ENCODE measurements around the gene SPRING1. TPM values are rescaled to one million over a fixed set of nuclear protein-coding genes. Genes with fewer than 3 reads are reported as not detected.

Gene SPRING1
- total RNA-seq, 1 donor from 2014 or later = 77.0 TPM

GRCh38 chr12:116714175-116714574, 23.7 kb downstream of the SPRING1 start:
- no peak for TF ChIP-seq CTCF (IDR thresholded peaks at IDR 0.05; ENCODE audit: insufficient read depth, low read length, poor library complexity, severe bottlenecking)

GRCh38 chr12:116713527-116713926, 24.3 kb downstream of the SPRING1 start:
- no peak for DNase-seq (ENCODE audit: low read depth)
- Histone ChIP-seq H3K27me3 (ENCODE audit: control insufficient read depth, insufficient read depth, low read length) (peaks cover 14% of the 10 kb centered on the region), H3K4me3 (ENCODE audit: low read depth, low read length) (no peak overlapping the region), H3K36me3 (ENCODE audit: control insufficient read depth, insufficient read depth, low read length) (no peaks in the 10 kb centered on the region)
- peak; percentile 4 for TF ChIP-seq CTCF (IDR thresholded peaks at IDR 0.05; ENCODE audit: insufficient read depth, low read length, poor library complexity, severe bottlenecking)

More at GRCh38 chr12:116714175-116714574, 23.7 kb downstream of the SPRING1 start:
- peaks cover 7% of the 10 kb centered on the region for H3K27me3 ChIP-seq (ENCODE audit: control insufficient read depth, insufficient read depth, low read length)
- H3K4me3 ChIP-seq (ENCODE audit: low read depth, low read length) = no peak overlapping the region
- no peaks in the 10 kb centered on the region for H3K36me3 ChIP-seq (ENCODE audit: control insufficient read depth, insufficient read depth, low read length)
- no peak for DNase-seq (ENCODE audit: low read depth)

- Histone ChIP-seq H3K4me3 (ENCODE audit: low read depth, low read length) (no peak overlapping the region), H3K27me3 (ENCODE audit: control insufficient read depth, insufficient read depth, low read length) (peaks cover 17% of the 10 kb centered on the region), H3K36me3 (ENCODE audit: control insufficient read depth, insufficient read depth, low read length) (no peaks in the 10 kb centered on the region)
- no peak for DNase-seq (ENCODE audit: low read depth)
- TF ChIP-seq CTCF (IDR thresholded peaks at IDR 0.05; ENCODE audit: insufficient read depth, low read length, poor library complexity, severe bottlenecking) = no peak
These were observed 25.2 kb downstream of the SPRING1 start for GRCh38 chr12:116712458-116713303.

- H3K27me3 ChIP-seq (ENCODE audit: control insufficient read depth, insufficient read depth, low read length) = peaks cover 18% of the 10 kb centered on the region
- no peak for TF ChIP-seq CTCF (IDR thresholded peaks at IDR 0.05; ENCODE audit: insufficient read depth, low read length, poor library complexity, severe bottlenecking)
- no peak for DNase-seq (ENCODE audit: low read depth)
- no peaks in the 10 kb centered on the region for H3K36me3 ChIP-seq (ENCODE audit: control insufficient read depth, insufficient read depth, low read length)
- H3K4me3 ChIP-seq (ENCODE audit: low read depth, low read length) = no peak overlapping the region
These were observed 27.3 kb downstream of the SPRING1 start for GRCh38 chr12:116710370-116711150.

GRCh38 chr12:116709768-116710167, 28.1 kb downstream of the SPRING1 start:
- Histone ChIP-seq H3K27me3 (ENCODE audit: control insufficient read depth, insufficient read depth, low read length) (peaks cover 18% of the 10 kb centered on the region), H3K36me3 (ENCODE audit: control insufficient read depth, insufficient read depth, low read length) (no peaks in the 10 kb centered on the region), H3K4me3 (ENCODE audit: low read depth, low read length) (no peak overlapping the region)
- no peak for DNase-seq (ENCODE audit: low read depth)
- no peak for TF ChIP-seq CTCF (IDR thresholded peaks at IDR 0.05; ENCODE audit: insufficient read depth, low read length, poor library complexity, severe bottlenecking)

Data from kidney epithelial cell (primary cell).